Measurements from ENCODE around the gene GASK1B. TPM values are rescaled to one million over a fixed set of nuclear protein-coding genes. Genes with fewer than 3 reads are reported as not detected.

Gene GASK1B
- total RNA-seq, 8 experiments from 2014 or later, result 0.41 to 43.9 (median 1.3) TPM

DNA sequence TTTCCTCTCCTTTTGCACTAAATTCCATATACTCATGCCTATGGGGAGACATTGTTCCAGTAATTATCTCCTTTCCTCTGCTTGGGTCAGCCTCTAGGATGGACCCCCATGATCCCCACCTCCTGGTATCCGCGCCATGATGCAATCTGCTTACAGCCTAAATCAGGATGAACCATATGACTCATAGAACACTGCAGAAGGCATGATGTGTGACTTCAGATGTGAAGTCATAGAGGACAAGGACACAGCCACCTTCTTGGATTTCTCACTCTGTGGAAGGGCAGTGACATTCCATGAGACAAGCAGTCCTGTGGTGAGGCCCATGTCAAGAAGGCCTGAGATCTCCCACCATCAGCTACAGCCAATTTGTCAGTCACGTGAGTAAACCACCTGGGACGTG is 28.5 kb upstream of the GASK1B start:
- in situ Hi-C loops (cut with MboI; ENCODE audit: low pct_unique_long_range_greater_than_20kb in 2 of 9, low sequenced_read_pairs in 9 of 9, unreplicated experiment in 9 of 9), result no loop called here
- no peak overlapping the region for H3K27ac ChIP-seq
- H3K4me1 ChIP-seq (replicated peaks in 1 of 2), result peaks cover 3 to 6% of the 10 kb centered on the region in 2 donors
- peak in 5 of 8 experiments; percentile 29 to 94 (median 54) for ATAC-seq (replicated peaks in 6 of 8)
- WGBS, 10 experiments, result 92 to 100% (median 100%) methylated on average over 1 to 2 of the region's 4 CpGs; no CpG with 5 or more reads in 6 of the 10 experiments
- H3K4me3 ChIP-seq, result no peak overlapping the region

DNA sequence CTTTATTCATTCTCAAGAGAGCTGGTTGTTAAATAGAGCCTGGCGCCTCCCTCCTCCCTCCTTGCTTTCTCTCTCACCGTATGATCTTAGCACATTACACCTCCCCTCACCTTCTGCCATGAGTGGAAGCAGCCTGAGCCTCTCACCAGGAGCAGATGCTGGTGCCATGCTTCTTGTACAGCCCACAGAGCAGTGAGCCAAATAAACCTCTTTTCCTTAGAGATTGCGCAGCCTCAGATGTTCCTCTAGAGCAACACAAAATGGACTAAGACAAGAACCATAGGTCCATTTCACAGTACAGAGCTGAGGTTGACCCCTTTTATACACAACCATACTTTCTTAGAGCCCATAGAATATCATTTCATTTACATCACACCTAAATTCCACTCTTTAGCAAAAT is 27.4 kb upstream of the GASK1B start:
- Histone ChIP-seq H3K4me1 (replicated peaks in 1 of 2) (peaks cover 3 to 6% of the 10 kb centered on the region in 2 donors), H3K27ac (no peak overlapping the region), H3K4me3 (no peak overlapping the region)
- no peak for ATAC-seq (replicated peaks in 6 of 8)
- in situ Hi-C loops (cut with MboI; ENCODE audit: low pct_unique_long_range_greater_than_20kb in 2 of 9, low sequenced_read_pairs in 9 of 9, unreplicated experiment in 9 of 9), result no loop called here
- WGBS, 10 experiments, result 60 to 100% (median 94%) methylated on average over 1 to 3 of the region's 3 CpGs; no CpG with 5 or more reads in 2 of the 10 experiments

- Histone ChIP-seq H3K27ac (no peak overlapping the region), H3K4me1 (replicated peaks in 1 of 2) (peaks cover 3 to 6% of the 10 kb centered on the region in 2 donors), H3K4me3 (no peak overlapping the region)
- 49 to 93% (median 83%) methylated on average over 1 to 5 of the region's 5 CpGs; no CpG with 5 or more reads in 1 of the 10 experiments for WGBS, 10 experiments
- peak in 5 of 8 experiments; percentile 58 to 79 (median 72) for ATAC-seq (replicated peaks in 6 of 8)
- in situ Hi-C loops (cut with MboI; ENCODE audit: low pct_unique_long_range_greater_than_20kb in 2 of 9, low sequenced_read_pairs in 9 of 9, unreplicated experiment in 9 of 9), result no loop called here
These were observed 24.5 kb upstream of the GASK1B start for GRCh38 chr4:158197194-158197776.

DNA sequence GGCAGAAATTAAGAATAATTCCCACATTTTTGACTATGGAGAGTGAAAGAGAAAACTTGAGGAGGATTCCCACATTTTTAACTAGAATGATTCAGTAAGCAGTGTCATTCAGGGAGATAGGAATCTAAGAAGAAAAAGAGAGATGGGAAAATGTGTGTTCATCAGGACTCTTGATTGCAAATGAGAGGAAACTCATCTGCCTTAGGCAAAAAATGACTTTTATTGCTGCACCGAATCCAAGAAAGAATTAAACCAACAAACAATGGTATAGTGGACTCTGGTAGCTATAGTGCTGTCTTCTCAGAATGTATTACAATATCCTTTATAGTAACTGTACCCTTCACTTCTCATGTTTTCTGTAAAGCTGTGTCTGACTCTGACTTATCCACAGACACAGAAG is 22.5 kb upstream of the GASK1B start:
- no peak for ATAC-seq (replicated peaks in 6 of 8)
- Histone ChIP-seq H3K4me1 (replicated peaks in 1 of 2) (peaks cover 5 to 24% of the 10 kb centered on the region in 2 donors), H3K27ac (no peak overlapping the region), H3K4me3 (no peak overlapping the region)
- 0 to 100% (median 67%) methylated on average over 1 of the region's 1 CpG; no CpG with 5 or more reads in 1 of the 10 experiments for WGBS, 10 experiments
- in situ Hi-C loops (cut with MboI; ENCODE audit: low pct_unique_long_range_greater_than_20kb in 2 of 9, low sequenced_read_pairs in 9 of 9, unreplicated experiment in 9 of 9), result no loop called here

DNA sequence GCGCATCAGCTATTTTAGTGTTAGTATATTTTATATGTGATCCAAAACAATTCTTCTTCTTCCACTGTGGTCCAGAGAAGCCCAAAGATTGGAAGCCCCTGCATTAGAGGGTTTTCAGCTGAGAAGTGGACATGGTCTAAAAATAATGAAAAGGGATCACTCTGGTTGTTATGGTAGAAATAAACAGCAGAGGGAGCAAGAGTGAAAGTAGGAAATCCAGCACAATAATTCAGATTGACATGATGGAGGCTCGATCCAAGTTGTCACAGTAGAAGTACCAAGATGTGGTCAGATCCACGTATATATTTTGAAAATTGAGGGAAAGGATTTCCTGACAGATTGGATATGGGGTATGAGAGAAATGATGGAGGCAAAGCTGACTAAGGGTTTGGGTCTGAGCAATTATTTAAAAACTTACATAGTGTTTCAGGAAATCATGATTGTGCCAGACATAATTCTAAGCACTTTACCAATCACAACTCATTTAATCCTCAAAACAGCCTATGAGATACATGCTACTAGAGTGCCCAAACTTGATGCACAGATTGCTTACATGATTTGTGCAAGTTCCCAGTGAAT is 20.4 kb upstream of the GASK1B start:
- Histone ChIP-seq H3K27ac (no peak overlapping the region), H3K4me1 (replicated peaks in 1 of 2) (peaks cover 9 to 32% of the 10 kb centered on the region in 2 donors), H3K4me3 (no peak overlapping the region)
- 20 to 100% (median 46%) methylated on average over 1 to 3 of the region's 3 CpGs for WGBS, 10 experiments
- peak in 3 of 8 experiments; percentile 46 to 52 (median 50) for ATAC-seq (replicated peaks in 6 of 8)
- in situ Hi-C loops (cut with MboI; ENCODE audit: low pct_unique_long_range_greater_than_20kb in 2 of 9, low sequenced_read_pairs in 9 of 9, unreplicated experiment in 9 of 9), result no loop called here

GRCh38 chr4:158192439-158193158 is 19.8 kb upstream of the GASK1B start:
- 38 to 100% (median 86%) methylated on average over 3 to 5 of the region's 5 CpGs; no CpG with 5 or more reads in 2 of the 10 experiments for WGBS, 10 experiments
- ATAC-seq (replicated peaks in 6 of 8), result no peak
- Histone ChIP-seq H3K4me3 (no peak overlapping the region), H3K4me1 (replicated peaks in 1 of 2) (peaks cover 9 to 32% of the 10 kb centered on the region in 2 donors), H3K27ac (no peak overlapping the region)
- in situ Hi-C loops (cut with MboI; ENCODE audit: low pct_unique_long_range_greater_than_20kb in 2 of 9, low sequenced_read_pairs in 9 of 9, unreplicated experiment in 9 of 9), result no loop called here

DNA sequence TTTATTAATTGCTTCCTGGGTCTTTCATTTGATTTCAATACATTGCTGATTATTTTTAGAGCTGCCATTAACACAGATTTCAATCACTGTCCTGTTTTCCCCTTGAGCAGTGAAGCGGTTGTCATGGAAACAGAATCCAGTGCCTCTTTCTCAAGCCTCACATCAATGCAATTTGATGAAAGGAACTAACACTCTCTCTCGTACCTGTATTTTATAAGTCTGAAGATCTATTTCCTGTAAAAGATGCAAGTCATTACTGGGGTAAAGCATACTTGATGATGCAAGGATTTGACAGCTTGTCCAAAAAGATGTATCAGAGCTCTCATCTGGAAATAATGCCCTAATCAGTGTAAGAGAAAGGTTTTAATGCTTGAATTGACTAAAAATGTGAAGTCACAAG is 17.9 kb upstream of the GASK1B start:
- ATAC-seq (replicated peaks in 6 of 8), result peak in 5 of 8 experiments; percentile 74 to 93 (median 82)
- Histone ChIP-seq H3K4me1 (replicated peaks in 1 of 2) (peaks cover 6 to 26% of the 10 kb centered on the region in 2 donors), H3K4me3 (no peak overlapping the region), H3K27ac (peak overlapping the region in 1 of 2 donors; percentile 47)
- in situ Hi-C loops (cut with MboI; ENCODE audit: low pct_unique_long_range_greater_than_20kb in 2 of 9, low sequenced_read_pairs in 9 of 9, unreplicated experiment in 9 of 9), result no loop called here
- WGBS, 10 experiments, result 33 to 70% (median 58%) methylated on average over 1 to 2 of the region's 2 CpGs; no CpG with 5 or more reads in 1 of the 10 experiments

DNA sequence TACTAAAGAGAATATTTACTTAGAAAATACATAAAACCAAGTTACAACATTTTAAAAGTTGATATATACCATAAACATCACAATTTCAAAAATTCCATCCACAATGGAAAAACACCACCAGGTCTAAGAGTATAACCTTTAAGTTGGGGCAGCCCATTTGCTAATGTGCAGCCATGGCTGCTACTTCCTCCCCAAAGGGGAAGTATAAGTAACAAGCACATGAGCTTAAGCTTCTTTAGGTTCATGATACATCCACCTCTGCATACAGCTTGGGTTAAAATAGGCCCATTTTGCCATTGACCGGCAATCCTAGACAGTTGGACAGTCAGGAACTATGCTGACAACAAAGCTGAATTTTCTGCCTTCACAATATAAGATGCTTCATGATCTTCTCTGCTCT is 16.6 kb upstream of the GASK1B start:
- no peak overlapping the region for H3K4me3 ChIP-seq
- in situ Hi-C loops (cut with MboI; ENCODE audit: low pct_unique_long_range_greater_than_20kb in 2 of 9, low sequenced_read_pairs in 9 of 9, unreplicated experiment in 9 of 9), result no loop called here

GRCh38 chr4:158186815-158187214 is 14.0 kb upstream of the GASK1B start:
- WGBS, 10 experiments, result 7 to 100% (median 83%) methylated on average over 1 to 2 of the region's 2 CpGs; no CpG with 5 or more reads in 3 of the 10 experiments
- Histone ChIP-seq H3K27ac (no peak overlapping the region), H3K4me3 (no peak overlapping the region), H3K4me1 (replicated peaks in 1 of 2) (peaks cover 6 to 23% of the 10 kb centered on the region in 2 donors)
- ATAC-seq (replicated peaks in 6 of 8), result no peak
- in situ Hi-C loops (cut with MboI; ENCODE audit: low pct_unique_long_range_greater_than_20kb in 2 of 9, low sequenced_read_pairs in 9 of 9, unreplicated experiment in 9 of 9), result no loop called here

More for the DNA sequence above, 16.6 kb upstream of the GASK1B start:
- H3K27ac ChIP-seq, result no peak overlapping the region
- no peak for ATAC-seq (replicated peaks in 6 of 8)
- H3K4me1 ChIP-seq (replicated peaks in 1 of 2), result peaks cover 6 to 26% of the 10 kb centered on the region in 2 donors
- WGBS, 10 experiments, result 83 to 100% (median 100%) methylated on average over 1 of the region's 1 CpG; no CpG with 5 or more reads in 3 of the 10 experiments

DNA sequence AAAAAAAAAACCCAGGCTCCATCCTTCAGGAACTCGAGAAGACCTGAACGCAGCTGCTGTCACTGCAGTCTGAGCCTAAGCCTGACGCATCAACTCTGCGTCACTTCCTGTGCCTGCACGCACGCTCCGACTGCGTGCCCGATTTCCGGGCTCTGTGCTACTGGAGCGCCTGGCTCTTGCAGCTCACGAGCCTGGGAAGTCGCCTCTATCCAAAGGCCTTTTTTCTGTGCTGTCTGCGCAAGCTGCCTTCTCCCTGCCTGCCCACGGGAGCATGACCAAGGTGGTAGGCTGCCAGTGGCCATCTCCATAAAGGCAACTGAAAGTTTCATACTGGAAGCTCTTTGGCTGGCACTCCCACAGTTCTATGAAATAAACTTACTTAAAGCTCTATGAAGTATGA is 9.9 kb upstream of the GASK1B start:
- ATAC-seq (replicated peaks in 6 of 8), result peak in 1 of 8 experiments; percentile 95
- Histone ChIP-seq H3K27ac (no peak overlapping the region), H3K4me1 (replicated peaks in 1 of 2) (no peaks in the 10 kb centered on the region), H3K4me3 (no peak overlapping the region)
- in situ Hi-C loops (cut with MboI; ENCODE audit: low pct_unique_long_range_greater_than_20kb in 2 of 9, low sequenced_read_pairs in 9 of 9, unreplicated experiment in 9 of 9), result no loop called here
- WGBS, 10 experiments, result 48 to 100% (median 88%) methylated on average over 1 to 13 of the region's 15 CpGs; no CpG with 5 or more reads in 1 of the 10 experiments

- Histone ChIP-seq H3K4me3 (no peak overlapping the region), H3K4me1 (replicated peaks in 1 of 2) (no peaks in the 10 kb centered on the region), H3K27ac (no peak overlapping the region)
- in situ Hi-C loops (cut with MboI; ENCODE audit: low pct_unique_long_range_greater_than_20kb in 2 of 9, low sequenced_read_pairs in 9 of 9, unreplicated experiment in 9 of 9), result no loop called here
- WGBS, 10 experiments, result 34 to 80% (median 73%) methylated on average over 1 to 5 of the region's 5 CpGs; no CpG with 5 or more reads in 2 of the 10 experiments
- no peak for ATAC-seq (replicated peaks in 6 of 8)
These were observed 9.1 kb upstream of the GASK1B start for GRCh38 chr4:158181906-158182305.

DNA sequence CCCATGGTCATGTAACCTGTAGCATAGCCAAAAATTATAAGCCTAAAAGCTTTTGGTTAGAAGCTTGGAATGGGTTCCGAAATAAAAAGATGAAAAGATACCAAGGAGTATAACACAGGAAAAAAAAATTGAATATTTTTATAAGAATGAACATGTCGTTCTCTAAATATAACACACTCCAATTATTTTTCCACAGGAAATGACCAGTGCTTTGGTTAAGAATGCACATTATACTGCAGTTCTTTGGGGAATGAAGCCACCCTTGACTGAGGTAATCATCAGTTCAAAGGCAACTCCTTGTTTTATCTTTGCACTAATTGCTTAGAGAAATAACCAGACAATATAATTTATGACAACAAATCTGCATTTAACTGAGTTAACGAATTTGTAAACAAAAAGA is 6.6 kb upstream of the GASK1B start:
- 34 to 100% (median 84%) methylated on average over 2 to 3 of the region's 3 CpGs for WGBS, 10 experiments
- H3K4me1 ChIP-seq (replicated peaks in 1 of 2), result no peaks in the 10 kb centered on the region
- H3K27ac ChIP-seq, result no peak overlapping the region
- H3K4me3 ChIP-seq, result no peak overlapping the region
- in situ Hi-C loops (cut with MboI; ENCODE audit: low pct_unique_long_range_greater_than_20kb in 2 of 9, low sequenced_read_pairs in 9 of 9, unreplicated experiment in 9 of 9), result loop anchor here in 2 of 9 experiments (10.0 kb wide), 1 partner anchor 185 kb away; no protein-coding TSS in a partner anchor
- no peak for ATAC-seq (replicated peaks in 6 of 8)

GRCh38 chr4:158176776-158177175 is 4.0 kb upstream of the GASK1B start:
- peaks cover 0 to 2% of the 10 kb centered on the region in 2 donors for H3K4me1 ChIP-seq (replicated peaks in 1 of 2)
- in situ Hi-C loops (cut with MboI; ENCODE audit: low pct_unique_long_range_greater_than_20kb in 2 of 9, low sequenced_read_pairs in 9 of 9, unreplicated experiment in 9 of 9), result loop anchor here in 2 of 9 experiments (10.0 kb wide), 1 partner anchor 182 kb away; no protein-coding TSS in a partner anchor
- H3K4me3 ChIP-seq, result no peak overlapping the region
- H3K27ac ChIP-seq, result no peak overlapping the region
- no peak for ATAC-seq (replicated peaks in 6 of 8)
